ENCODE data around the gene ASTN2.

DNA sequence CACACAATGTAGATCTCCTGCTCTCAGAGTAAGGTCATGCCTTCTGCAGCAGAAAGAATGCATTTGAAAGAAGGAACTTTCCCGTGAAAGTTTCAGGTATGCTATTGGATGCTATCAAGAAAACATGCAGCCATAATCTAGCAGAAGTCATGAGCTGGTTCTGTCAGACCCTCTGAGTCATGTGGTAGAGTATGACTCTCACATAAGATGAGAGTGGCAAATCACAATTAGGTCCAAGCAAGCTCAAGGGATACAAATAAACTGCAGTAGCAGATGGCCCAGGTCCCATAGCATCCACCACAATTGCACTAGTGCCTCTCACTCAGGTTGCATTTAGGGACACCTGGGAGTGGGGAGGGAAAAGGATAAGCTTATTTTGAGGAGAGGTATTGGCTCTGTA lies 292.8 kb downstream of the ASTN2 start:
- TF ChIP-seq, protein P1, sequence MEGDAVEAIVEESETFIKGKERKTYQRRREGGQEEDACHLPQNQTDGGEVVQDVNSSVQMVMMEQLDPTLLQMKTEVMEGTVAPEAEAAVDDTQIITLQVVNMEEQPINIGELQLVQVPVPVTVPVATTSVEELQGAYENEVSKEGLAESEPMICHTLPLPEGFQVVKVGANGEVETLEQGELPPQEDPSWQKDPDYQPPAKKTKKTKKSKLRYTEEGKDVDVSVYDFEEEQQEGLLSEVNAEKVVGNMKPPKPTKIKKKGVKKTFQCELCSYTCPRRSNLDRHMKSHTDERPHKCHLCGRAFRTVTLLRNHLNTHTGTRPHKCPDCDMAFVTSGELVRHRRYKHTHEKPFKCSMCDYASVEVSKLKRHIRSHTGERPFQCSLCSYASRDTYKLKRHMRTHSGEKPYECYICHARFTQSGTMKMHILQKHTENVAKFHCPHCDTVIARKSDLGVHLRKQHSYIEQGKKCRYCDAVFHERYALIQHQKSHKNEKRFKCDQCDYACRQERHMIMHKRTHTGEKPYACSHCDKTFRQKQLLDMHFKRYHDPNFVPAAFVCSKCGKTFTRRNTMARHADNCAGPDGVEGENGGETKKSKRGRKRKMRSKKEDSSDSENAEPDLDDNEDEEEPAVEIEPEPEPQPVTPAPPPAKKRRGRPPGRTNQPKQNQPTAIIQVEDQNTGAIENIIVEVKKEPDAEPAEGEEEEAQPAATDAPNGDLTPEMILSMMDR (IDR thresholded peaks at IDR 0.05; ENCODE audit: low read length) = no peak
- no peak for TF ChIP-seq EZH2 (optimal IDR thresholded peaks at IDR 0.05; ENCODE audit: low read depth, low read length)

Measured in MM.1S (cell line).